GM12878 (cell line): ENCODE results near the gene RNF34. TPM values are rescaled to one million over a fixed set of nuclear protein-coding genes. Genes with fewer than 3 reads are reported as not detected.

Source experiments
- ATF7 ChIP-seq: fragments of 450-650 bp; IDR thresholded peaks from 2 replicates; pipeline ENCODE4 v1.6.1; 2016; ENCODE audit warnings: low read depth, mild to moderate bottlenecking
- CREM ChIP-seq: IDR thresholded peaks from 2 replicates; pipeline ENCODE4 v1.6.1; 2014; ENCODE audit warnings: antibody characterized with exemption, low read depth
- FOXK2 ChIP-seq: fragments of 450-650 bp; IDR thresholded peaks from 2 replicates; pipeline ENCODE4 v1.6.1; 2017; ENCODE audit warnings: mild to moderate bottlenecking, moderate library complexity
- polyA plus RNA-seq, 11 experiments: library from polyadenylated mRNA; depleted of rRNA in 4 of 11; unstranded in 6 of 11; stranded (reverse) in 5 of 11; fragments of >200 nt; fragmentation: Nextera tagmentation in 4 of 11; fragmentation: Illumina TruSeq in 1 of 11; extraction: Ambion mirVana in 4 of 11; extraction: Trizol in 1 of 11; gene quantifications; 1 replicate in 1 of 11; 2 replicates in 10 of 11; pipeline versions ENCODE4 v1.2.1 to v1.2.3, GENCODE V29; 2011 to 2016; ENCODE audit warnings: inconsistent platforms in 2 of 11, missing spikeins in 2 of 11, low read depth in 1 of 11
- total RNA-seq, 4 experiments: library from RNA; depleted of rRNA in 3 of 4; stranded (reverse); fragments of >200 nt in 3 of 4; fragmentation: Illumina TruSeq in 1 of 4; extraction: Trizol in 1 of 4; gene quantifications; 2 replicates each; pipeline versions ENCODE4 v1.2.1 to v1.2.3, GENCODE V29; 2013 to 2021
- TF ChIP-seq, protein P1 (sequence below): fragments of 450-650 bp; IDR thresholded peaks from 2 replicates; pipeline ENCODE4 v1.6.1; 2017; ENCODE audit warnings: mild to moderate bottlenecking, moderate library complexity
- TF ChIP-seq, protein P2 (sequence below): fragments of 450-650 bp; IDR thresholded peaks from 2 replicates; pipeline ENCODE4 v1.6.1; 2014; ENCODE audit warnings: mild to moderate bottlenecking
- TF ChIP-seq, protein P3 (sequence below), 3 experiments: IDR thresholded peaks in 2 of 3; conservative IDR thresholded peaks in 1 of 3; 2 replicates each; pipeline ENCODE4 v1.5.1; 2011; ENCODE audit warnings: low read depth in 3 of 3, low read length in 3 of 3, mild to moderate bottlenecking in 3 of 3, control low read depth in 2 of 3, moderate library complexity in 2 of 3, inconsistent platforms in 1 of 3, mixed read lengths in 1 of 3; ENCODE audit not compliant: control insufficient read depth in 2 of 3, insufficient read depth in 1 of 3; ENCODE audit errors: extremely low read depth in 1 of 3

The RNF34 gene
- total and polyA plus RNA-seq, 10 of the 15 experiments (the other 5 are each of a cell fraction or from before 2014, with no cell fraction given): 63.6 to 199 (median 115) TPM

DNA sequence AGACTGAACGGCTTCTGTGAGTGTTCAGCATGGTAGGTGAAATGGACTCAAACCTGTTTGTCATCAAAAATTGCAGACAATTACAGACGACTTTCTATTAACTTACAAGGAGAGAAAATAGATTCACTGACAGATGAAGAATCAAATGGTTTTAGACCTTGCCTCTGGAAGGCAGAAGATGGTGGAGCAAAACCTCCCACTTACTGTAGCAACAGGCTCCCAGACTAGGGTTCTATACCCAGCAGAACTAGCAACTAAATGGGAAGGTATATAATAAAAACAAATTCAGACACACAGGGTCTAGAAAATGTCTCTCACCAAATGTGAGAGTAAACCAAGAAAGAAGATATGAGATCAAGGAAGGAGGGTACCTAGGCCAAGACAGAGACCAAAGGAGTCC, 36.8 kb downstream of the RNF34 start (continued):
- TF ChIP-seq, protein P1, sequence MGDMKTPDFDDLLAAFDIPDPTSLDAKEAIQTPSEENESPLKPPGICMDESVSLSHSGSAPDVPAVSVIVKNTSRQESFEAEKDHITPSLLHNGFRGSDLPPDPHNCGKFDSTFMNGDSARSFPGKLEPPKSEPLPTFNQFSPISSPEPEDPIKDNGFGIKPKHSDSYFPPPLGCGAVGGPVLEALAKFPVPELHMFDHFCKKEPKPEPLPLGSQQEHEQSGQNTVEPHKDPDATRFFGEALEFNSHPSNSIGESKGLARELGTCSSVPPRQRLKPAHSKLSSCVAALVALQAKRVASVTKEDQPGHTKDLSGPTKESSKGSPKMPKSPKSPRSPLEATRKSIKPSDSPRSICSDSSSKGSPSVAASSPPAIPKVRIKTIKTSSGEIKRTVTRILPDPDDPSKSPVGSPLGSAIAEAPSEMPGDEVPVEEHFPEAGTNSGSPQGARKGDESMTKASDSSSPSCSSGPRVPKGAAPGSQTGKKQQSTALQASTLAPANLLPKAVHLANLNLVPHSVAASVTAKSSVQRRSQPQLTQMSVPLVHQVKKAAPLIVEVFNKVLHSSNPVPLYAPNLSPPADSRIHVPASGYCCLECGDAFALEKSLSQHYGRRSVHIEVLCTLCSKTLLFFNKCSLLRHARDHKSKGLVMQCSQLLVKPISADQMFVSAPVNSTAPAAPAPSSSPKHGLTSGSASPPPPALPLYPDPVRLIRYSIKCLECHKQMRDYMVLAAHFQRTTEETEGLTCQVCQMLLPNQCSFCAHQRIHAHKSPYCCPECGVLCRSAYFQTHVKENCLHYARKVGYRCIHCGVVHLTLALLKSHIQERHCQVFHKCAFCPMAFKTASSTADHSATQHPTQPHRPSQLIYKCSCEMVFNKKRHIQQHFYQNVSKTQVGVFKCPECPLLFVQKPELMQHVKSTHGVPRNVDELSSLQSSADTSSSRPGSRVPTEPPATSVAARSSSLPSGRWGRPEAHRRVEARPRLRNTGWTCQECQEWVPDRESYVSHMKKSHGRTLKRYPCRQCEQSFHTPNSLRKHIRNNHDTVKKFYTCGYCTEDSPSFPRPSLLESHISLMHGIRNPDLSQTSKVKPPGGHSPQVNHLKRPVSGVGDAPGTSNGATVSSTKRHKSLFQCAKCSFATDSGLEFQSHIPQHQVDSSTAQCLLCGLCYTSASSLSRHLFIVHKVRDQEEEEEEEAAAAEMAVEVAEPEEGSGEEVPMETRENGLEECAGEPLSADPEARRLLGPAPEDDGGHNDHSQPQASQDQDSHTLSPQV: no peak
- TF ChIP-seq, protein P2, sequence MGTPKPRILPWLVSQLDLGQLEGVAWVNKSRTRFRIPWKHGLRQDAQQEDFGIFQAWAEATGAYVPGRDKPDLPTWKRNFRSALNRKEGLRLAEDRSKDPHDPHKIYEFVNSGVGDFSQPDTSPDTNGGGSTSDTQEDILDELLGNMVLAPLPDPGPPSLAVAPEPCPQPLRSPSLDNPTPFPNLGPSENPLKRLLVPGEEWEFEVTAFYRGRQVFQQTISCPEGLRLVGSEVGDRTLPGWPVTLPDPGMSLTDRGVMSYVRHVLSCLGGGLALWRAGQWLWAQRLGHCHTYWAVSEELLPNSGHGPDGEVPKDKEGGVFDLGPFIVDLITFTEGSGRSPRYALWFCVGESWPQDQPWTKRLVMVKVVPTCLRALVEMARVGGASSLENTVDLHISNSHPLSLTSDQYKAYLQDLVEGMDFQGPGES: no peak
- TF ChIP-seq CREM (no peak), ATF7 (no peak), FOXK2 (no peak)
- TF ChIP-seq, protein P3, sequence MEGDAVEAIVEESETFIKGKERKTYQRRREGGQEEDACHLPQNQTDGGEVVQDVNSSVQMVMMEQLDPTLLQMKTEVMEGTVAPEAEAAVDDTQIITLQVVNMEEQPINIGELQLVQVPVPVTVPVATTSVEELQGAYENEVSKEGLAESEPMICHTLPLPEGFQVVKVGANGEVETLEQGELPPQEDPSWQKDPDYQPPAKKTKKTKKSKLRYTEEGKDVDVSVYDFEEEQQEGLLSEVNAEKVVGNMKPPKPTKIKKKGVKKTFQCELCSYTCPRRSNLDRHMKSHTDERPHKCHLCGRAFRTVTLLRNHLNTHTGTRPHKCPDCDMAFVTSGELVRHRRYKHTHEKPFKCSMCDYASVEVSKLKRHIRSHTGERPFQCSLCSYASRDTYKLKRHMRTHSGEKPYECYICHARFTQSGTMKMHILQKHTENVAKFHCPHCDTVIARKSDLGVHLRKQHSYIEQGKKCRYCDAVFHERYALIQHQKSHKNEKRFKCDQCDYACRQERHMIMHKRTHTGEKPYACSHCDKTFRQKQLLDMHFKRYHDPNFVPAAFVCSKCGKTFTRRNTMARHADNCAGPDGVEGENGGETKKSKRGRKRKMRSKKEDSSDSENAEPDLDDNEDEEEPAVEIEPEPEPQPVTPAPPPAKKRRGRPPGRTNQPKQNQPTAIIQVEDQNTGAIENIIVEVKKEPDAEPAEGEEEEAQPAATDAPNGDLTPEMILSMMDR (IDR thresholded peaks at IDR 0.05 in 2 of 3, conservative IDR thresholded peaks at IDR 0.05 in 1 of 3; ENCODE audit: control insufficient read depth in 2 of 3, extremely low read depth in 1 of 3, insufficient read depth in 1 of 3, low read depth in 3 of 3, low read length in 3 of 3): no peak
